IPS-11a (cell line): ENCODE data around the gene HOXA1.
A peak's percentile ranks its signal among the peaks of the same experiment; 100 is the strongest.

Experiments used
- H3K4me3 ChIP-seq: one replicate; pipeline ENCODE4 v1.5.1; 2013; ENCODE audit warnings: low read depth, low read length, control low read depth

Gene HOXA1

GRCh38 chr7:27132214-27132613 is 36.4 kb upstream of the HOXA1 start:
- no peak overlapping the region for H3K4me3 ChIP-seq

GRCh38 chr7:27131390-27131819 is 35.6 kb upstream of the HOXA1 start:
- H3K4me3 ChIP-seq = no peak overlapping the region

- peak within 1 kb of the TSS; percentile 13 for H3K4me3 ChIP-seq
These were observed 35.0 kb upstream of the HOXA1 start, which contains the start of gene HOXA4 for GRCh38 chr7:27130540-27131389. Gene HOXA4, minus strand, starts transcription at chr7:27130757. Its CDS starts 24 bp downstream, at chr7:27130733.

- H3K4me3 ChIP-seq = no peak overlapping the region
These were observed 34.1 kb upstream of the HOXA1 start for GRCh38 chr7:27129729-27130539.

- no peak overlapping the region for H3K4me3 ChIP-seq
These were observed 33.3 kb upstream of the HOXA1 start for GRCh38 chr7:27128776-27129728.

GRCh38 chr7:27128034-27128433 is 32.2 kb upstream of the HOXA1 start:
- no peak overlapping the region for H3K4me3 ChIP-seq

- no peak overlapping the region for H3K4me3 ChIP-seq
These were observed 31.0 kb upstream of the HOXA1 start for GRCh38 chr7:27126596-27127327.

- no peak overlapping the region for H3K4me3 ChIP-seq
These were observed 30.2 kb upstream of the HOXA1 start for GRCh38 chr7:27125986-27126394.

GRCh38 chr7:27124902-27125689 is 29.3 kb upstream of the HOXA1 start:
- no peak overlapping the region for H3K4me3 ChIP-seq

- H3K4me3 ChIP-seq = no peak overlapping the region
These were observed 28.5 kb upstream of the HOXA1 start for GRCh38 chr7:27124096-27124901.

- no peak overlapping the region for H3K4me3 ChIP-seq
These were observed 27.8 kb upstream of the HOXA1 start for GRCh38 chr7:27123477-27124053.

- H3K4me3 ChIP-seq = no peak overlapping the region
These were observed 27.2 kb upstream of the HOXA1 start for GRCh38 chr7:27123007-27123476.

GRCh38 chr7:27122077-27122910 is 26.5 kb upstream of the HOXA1 start:
- H3K4me3 ChIP-seq = no peak overlapping the region

GRCh38 chr7:27121684-27122076 is 25.9 kb upstream of the HOXA1 start:
- no peak overlapping the region for H3K4me3 ChIP-seq

GRCh38 chr7:27119412-27119911 is 23.7 kb upstream of the HOXA1 start:
- H3K4me3 ChIP-seq = no peak overlapping the region

- H3K4me3 ChIP-seq = no peak overlapping the region
These were observed 22.8 kb upstream of the HOXA1 start for GRCh38 chr7:27118580-27118979.
